ENCODE results near the gene PLSCR3. TPM values are rescaled to one million over a fixed set of nuclear protein-coding genes. Genes with fewer than 3 reads are reported as not detected.

PLSCR3 gene
- total and polyA plus RNA-seq, 2 experiments from 2014 or later, result 30.0 to 34.3 TPM

- TF ChIP-seq REST (IDR thresholded peaks at IDR 0.05; ENCODE audit: unreplicated experiment) (no peak), ZNF331 (CRISPR knock-in tag; IDR thresholded peaks at IDR 0.05; ENCODE audit: low read depth) (no peak)
These were observed 40.0 kb downstream of the PLSCR3 start (continued) for GRCh38 chr17:7354262-7354843.

GRCh38 chr17:7352910-7353635, 41.3 kb downstream of the PLSCR3 start:
- no peak overlapping the region for H3K27ac ChIP-seq (ENCODE audit: low read depth)
- no peaks in the 10 kb centered on the region for H3K79me2 ChIP-seq (replicated peaks; ENCODE audit: insufficient read depth)
- no peaks in the 10 kb centered on the region for H3K27me3 ChIP-seq (ENCODE audit: insufficient read depth)
- Mint-ChIP-seq H3K36me3 (ENCODE audit: low read depth) (peaks cover 4% of the 10 kb centered on the region; the same call in 1 of the 3 replicates), H3K4me3 (peak overlapping the region; percentile 82), H3K9me3 (no peaks in the 10 kb centered on the region), H3K27me3 (ENCODE audit: insufficient read depth, low read depth, poor library complexity) (peaks cover 45% of the 10 kb centered on the region), H3K4me1 (peaks cover 34% of the 10 kb centered on the region), H3K27ac (no peak overlapping the region)
- ATAC-seq (no peak), DNase-seq (ENCODE audit: low spot score) (no peak)
- no peaks in the 10 kb centered on the region; the same call in 1 of the 2 replicates for H4K20me1 ChIP-seq (replicated peaks; ENCODE audit: insufficient read depth)
- peaks cover 24% of the 10 kb centered on the region for H3K4me1 ChIP-seq (ENCODE audit: insufficient read depth)
- peak overlapping the region; percentile 96 for H3K4me3 ChIP-seq
- H3K4me2 ChIP-seq, result peak overlapping the region; percentile 99
- TF ChIP-seq CREB1 (CRISPR knock-in tag; IDR thresholded peaks at IDR 0.05; ENCODE audit: low read depth) (no peak), JUNB (IDR thresholded peaks at IDR 0.05; ENCODE audit: unreplicated experiment) (no peak), ZNF331 (CRISPR knock-in tag; IDR thresholded peaks at IDR 0.05; ENCODE audit: low read depth) (no peak), REST (IDR thresholded peaks at IDR 0.05; ENCODE audit: unreplicated experiment) (no peak)
- no peaks in the 10 kb centered on the region for H3K9me2 ChIP-seq (ENCODE audit: insufficient read depth)
- H2AFZ ChIP-seq, result no peak overlapping the region
- peaks cover 18% of the 10 kb centered on the region for H3F3A ChIP-seq (replicated peaks; ENCODE audit: low read depth)
- no peaks in the 10 kb centered on the region for H3K36me3 ChIP-seq (ENCODE audit: insufficient read depth)

All from GM23338 (cell line).